Right atrium auricular region (tissue), 2 donors: ENCODE measurements around the gene MASP2. TPM values are rescaled to one million over a fixed set of nuclear protein-coding genes. Genes with fewer than 3 reads are reported as not detected.

Source experiments
- DNase-seq: peaks from one replicate; pipeline ENCODE4 v3.0.0-alpha.2; 2019; ENCODE audit warnings: low spot score
- H3K27ac ChIP-seq, 2 donors: fragments of 200-600 bp; sonication (generic); 1 replicate in 1 of 2; 2 replicates in 1 of 2; pipeline ENCODE4 v1.5.1; 2016 to 2019
- H3K27me3 ChIP-seq, 2 donors: fragments of 200-600 bp; sonication (generic); one replicate each; pipeline versions ENCODE4 v1.5.1 to v1.6.0; 2017 to 2019
- H3K36me3 ChIP-seq: fragments of 200-600 bp; sonication (generic); one replicate; pipeline ENCODE4 v1.5.1; 2016
- H3K4me1 ChIP-seq, 2 donors: fragments of 200-600 bp; sonication (generic); one replicate each; pipeline versions ENCODE4 v1.5.1 to v1.6.0; 2017 to 2019
- H3K4me3 ChIP-seq, 2 donors: fragments of 200-600 bp; sonication (generic); 1 replicate in 1 of 2; 2 replicates in 1 of 2; pipeline ENCODE4 v1.5.1; 2017 to 2019; ENCODE audit warnings: mild to moderate bottlenecking in 1 of 2, moderate library complexity in 1 of 2
- H3K9me3 ChIP-seq, 2 donors: fragments of 200-600 bp; sonication (generic); one replicate each; pipeline ENCODE4 v1.5.1; 2019
- total RNA-seq, 2 donors: library from RNA; depleted of rRNA; stranded (reverse); fragments of >200 nt; gene quantifications; one replicate each; pipeline ENCODE4 v1.1.0, GENCODE V29; 2016
- TF ChIP-seq, protein P1 (sequence below), 2 donors: fragments of 200-600 bp; sonication (generic); IDR thresholded peaks; one replicate each; pipeline ENCODE4 v1.5.1; 2019; ENCODE audit warnings: antibody characterized with exemption in 2 of 2

MASP2 gene
- total RNA-seq, 2 donors from 2014 or later = not detected

DNA sequence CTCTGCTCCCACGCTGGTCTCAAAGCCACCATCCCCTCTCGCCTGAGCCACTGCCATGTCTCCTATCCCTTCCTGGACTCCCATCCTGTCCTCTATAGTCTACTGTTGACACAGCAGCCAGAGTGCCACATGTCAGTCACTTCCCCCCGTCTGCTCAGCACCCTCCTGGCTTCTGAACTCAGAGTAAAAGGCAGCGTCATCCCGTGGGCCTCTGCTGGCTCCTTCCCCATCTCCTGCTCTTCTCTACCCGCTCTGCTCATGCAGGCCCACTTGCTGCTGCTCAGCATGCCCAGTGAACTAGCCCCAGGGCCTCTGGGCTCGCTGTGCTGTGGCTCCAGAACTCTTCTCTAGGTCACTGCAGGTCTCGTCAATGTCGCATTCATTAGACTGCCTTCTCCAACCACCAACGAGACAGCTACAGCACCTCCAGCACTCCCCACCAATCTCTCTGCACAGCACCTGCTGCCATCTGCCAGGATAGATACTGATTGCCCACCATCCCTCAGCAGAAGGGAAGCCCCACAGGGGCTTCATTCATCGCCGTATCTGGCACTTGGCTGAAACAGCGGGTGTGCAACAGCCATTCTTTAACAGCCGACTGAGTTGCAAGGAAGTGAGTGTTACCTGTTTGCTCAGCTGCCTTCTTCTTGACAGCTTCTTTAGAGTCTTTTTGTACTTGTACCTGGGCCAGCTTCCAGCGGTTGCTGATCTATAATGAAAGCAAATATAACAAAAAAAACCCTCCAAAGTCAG lies 24.6 kb upstream of the MASP2 start:
- no peak overlapping the region for H3K27ac ChIP-seq
- TF ChIP-seq, protein P1, sequence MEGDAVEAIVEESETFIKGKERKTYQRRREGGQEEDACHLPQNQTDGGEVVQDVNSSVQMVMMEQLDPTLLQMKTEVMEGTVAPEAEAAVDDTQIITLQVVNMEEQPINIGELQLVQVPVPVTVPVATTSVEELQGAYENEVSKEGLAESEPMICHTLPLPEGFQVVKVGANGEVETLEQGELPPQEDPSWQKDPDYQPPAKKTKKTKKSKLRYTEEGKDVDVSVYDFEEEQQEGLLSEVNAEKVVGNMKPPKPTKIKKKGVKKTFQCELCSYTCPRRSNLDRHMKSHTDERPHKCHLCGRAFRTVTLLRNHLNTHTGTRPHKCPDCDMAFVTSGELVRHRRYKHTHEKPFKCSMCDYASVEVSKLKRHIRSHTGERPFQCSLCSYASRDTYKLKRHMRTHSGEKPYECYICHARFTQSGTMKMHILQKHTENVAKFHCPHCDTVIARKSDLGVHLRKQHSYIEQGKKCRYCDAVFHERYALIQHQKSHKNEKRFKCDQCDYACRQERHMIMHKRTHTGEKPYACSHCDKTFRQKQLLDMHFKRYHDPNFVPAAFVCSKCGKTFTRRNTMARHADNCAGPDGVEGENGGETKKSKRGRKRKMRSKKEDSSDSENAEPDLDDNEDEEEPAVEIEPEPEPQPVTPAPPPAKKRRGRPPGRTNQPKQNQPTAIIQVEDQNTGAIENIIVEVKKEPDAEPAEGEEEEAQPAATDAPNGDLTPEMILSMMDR (IDR thresholded peaks at IDR 0.05) = no peak
- no peak overlapping the region for H3K4me3 ChIP-seq
- H3K4me1 ChIP-seq = no peaks in the 10 kb centered on the region
- no peaks in the 10 kb centered on the region for H3K27me3 ChIP-seq
- H3K36me3 ChIP-seq = peaks cover 97% of the 10 kb centered on the region
- H3K9me3 ChIP-seq = no peaks in the 10 kb centered on the region
- DNase-seq = no peak

DNA sequence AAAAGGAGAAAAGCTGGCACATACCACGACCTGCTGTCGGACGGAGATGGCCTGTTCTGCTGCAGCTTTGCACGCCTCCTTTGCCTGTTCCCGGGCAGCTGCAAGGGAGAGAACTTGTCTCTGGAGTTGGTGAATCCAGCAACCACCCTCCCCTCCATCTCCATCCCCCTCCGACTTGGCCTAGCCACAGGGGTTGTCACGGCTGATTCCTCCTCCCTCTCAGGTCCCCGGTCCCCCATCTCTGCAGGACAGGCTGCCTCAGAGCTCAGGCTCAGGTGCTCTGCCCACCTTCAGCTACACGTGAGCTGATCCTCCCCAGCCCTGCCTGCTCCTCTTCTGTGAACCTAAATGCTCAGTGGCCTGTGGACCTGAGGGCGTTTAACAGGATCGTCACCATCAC lies 23.8 kb upstream of the MASP2 start:
- H3K27ac ChIP-seq = no peak overlapping the region
- no peaks in the 10 kb centered on the region for H3K27me3 ChIP-seq
- H3K9me3 ChIP-seq = no peaks in the 10 kb centered on the region
- no peak for DNase-seq
- no peaks in the 10 kb centered on the region for H3K4me1 ChIP-seq
- TF ChIP-seq, protein P1 (IDR thresholded peaks at IDR 0.05) = no peak
- no peak overlapping the region for H3K4me3 ChIP-seq
- peaks cover 97% of the 10 kb centered on the region for H3K36me3 ChIP-seq

DNA sequence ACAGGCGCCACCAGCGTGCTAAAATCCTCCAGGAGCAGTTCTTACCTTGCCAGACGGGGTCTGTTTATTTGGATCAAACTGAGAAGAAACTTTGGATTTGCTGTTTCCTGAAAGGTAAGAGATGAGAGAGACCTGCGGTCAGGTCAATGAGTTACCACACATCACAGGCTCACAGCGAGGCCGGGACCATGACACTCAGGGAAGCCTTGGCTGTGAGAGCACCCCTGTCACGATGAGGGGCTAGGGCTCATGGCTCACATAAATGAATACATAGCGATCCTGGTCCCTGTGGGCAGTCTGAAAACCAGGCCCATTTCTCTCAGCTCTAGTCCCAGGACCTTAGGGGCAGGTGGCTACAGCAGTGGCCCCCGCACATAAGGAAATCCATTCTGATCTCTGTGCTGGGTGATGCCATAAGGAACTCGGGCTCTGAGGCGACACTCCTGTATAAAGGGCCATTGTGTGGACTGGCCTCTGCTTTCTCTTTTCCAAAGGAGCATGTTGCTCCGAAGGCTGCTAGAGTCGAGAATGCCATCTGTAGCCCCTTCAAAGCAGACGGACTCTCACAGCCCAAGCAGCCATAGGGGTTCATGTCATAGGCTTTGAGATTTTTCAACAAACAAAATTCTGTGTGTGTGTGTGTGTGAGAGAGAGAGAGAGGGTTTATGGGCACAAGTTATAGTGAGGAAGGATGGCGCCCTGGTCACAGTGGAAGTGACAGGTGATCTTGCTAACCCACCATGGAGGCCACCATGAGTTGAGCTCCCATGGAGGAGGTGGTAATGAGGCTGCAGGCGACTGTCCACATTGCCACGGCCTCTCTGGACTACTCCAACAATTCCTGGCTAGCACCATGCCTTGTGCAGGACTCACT lies 21.8 kb upstream of the MASP2 start:
- H3K4me1 ChIP-seq = no peaks in the 10 kb centered on the region
- TF ChIP-seq, protein P1 (IDR thresholded peaks at IDR 0.05) = no peak
- no peak for DNase-seq
- no peak overlapping the region for H3K4me3 ChIP-seq
- H3K36me3 ChIP-seq = peaks cover 90% of the 10 kb centered on the region
- H3K9me3 ChIP-seq = no peaks in the 10 kb centered on the region
- no peaks in the 10 kb centered on the region for H3K27me3 ChIP-seq
- no peak overlapping the region for H3K27ac ChIP-seq

DNA sequence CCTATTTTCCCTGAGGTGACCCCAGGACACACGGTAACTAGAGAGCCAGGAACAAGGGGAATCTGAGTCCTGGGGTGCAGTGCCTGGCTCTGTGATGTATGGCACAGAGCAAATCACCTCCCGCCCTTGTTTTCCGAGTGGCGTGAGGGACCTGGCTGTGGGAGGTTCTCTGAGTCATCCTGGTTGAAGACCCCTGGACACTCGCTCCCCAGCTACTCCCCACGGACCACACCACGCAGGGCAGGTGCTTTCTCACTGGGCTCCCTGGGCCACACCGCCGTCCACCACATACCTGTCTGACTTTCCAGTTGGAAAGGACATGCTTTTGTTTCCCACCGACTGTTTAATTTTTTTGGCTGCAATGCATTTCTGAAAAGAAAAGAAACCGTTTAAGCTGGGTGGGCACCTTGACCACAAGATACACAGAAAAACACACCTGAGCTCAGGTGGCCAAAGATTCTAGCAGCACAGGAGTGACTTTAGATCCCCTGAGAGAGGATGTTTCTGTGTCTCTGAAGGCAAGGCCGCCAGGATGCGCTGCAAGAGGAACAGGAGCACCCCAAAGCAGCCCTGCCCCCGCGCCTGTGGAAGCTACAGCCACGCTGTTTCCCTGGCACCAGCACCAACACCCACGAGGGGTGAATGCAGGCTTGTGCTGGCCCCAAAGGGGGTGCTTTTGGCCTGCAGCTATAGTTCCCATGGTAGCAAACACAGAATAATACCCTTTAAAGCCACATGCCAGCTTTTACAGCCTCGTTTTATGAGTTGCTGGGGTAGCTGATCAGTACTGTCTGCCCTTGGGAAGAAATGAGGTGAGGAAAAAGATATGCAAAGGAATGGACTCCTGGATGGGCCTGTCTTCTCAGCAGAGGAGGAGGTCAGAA lies 20.9 kb upstream of the MASP2 start:
- peaks cover 81% of the 10 kb centered on the region for H3K36me3 ChIP-seq
- no peak for DNase-seq
- H3K4me3 ChIP-seq = no peak overlapping the region
- no peaks in the 10 kb centered on the region for H3K4me1 ChIP-seq
- TF ChIP-seq, protein P1 (IDR thresholded peaks at IDR 0.05) = no peak
- H3K9me3 ChIP-seq = no peaks in the 10 kb centered on the region
- no peak overlapping the region for H3K27ac ChIP-seq
- H3K27me3 ChIP-seq = no peaks in the 10 kb centered on the region

DNA sequence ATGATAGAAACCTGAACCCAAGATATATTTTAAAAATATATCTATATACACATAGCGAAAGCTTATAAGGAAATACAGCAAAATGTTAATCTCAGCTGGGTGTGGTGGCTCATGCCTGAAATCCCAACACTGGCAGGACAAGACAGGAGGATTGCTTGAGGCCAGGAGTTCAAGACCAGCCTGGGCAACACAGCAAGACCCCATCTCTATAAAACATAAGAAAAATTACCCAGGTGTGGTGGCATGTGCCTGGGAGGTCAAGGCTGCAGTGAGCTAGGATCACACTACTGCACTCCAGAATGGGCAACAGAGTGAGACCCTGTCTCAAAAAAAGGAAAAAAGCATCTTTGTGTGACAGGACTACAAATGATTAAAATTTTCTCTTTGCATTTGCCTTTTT lies 18.8 kb upstream of the MASP2 start:
- H3K4me1 ChIP-seq = peaks cover 0 to 11% of the 10 kb centered on the region in 2 donors
- no peaks in the 10 kb centered on the region for H3K9me3 ChIP-seq
- no peaks in the 10 kb centered on the region for H3K27me3 ChIP-seq
- H3K27ac ChIP-seq = no peak overlapping the region
- H3K36me3 ChIP-seq = peaks cover 59% of the 10 kb centered on the region
- TF ChIP-seq, protein P1 (IDR thresholded peaks at IDR 0.05) = no peak
- DNase-seq = no peak
- H3K4me3 ChIP-seq = no peak overlapping the region
